Activated T-helper 1 cell treated with anti-CD3 and anti-CD28 coated beads, Interleukin-12 subunit alpha, Interleukin-12 subunit beta, Interleukin-2, Interleukin-4 antibody, amounts not matched to agents 30 ng/mL and 10 ng/mL and 1 ng/mL, durations not matched to agents 14 hours and 24 hours and 36 hours (primary cell): ENCODE measurements around the gene BLTP3A. TPM values are rescaled to one million over a fixed set of nuclear protein-coding genes. Genes with fewer than 3 reads are reported as not detected.
"Not testable (repeated sequence)": the region's sequence is repeated elsewhere in the genome, so short reads cannot be mapped to it uniquely, and the experiment has no call there.

Source experiments
- DNase-seq: peaks from one replicate; pipeline ENCODE4 v3.0.0; 2021; ENCODE audit warnings: low spot score
- H3K27ac Mint-ChIP-seq: one replicate; pipeline ENCODE4 v1.8.0; 2021; ENCODE audit warnings: mild to moderate bottlenecking, mixed read lengths
- H3K27me3 Mint-ChIP-seq: one replicate; pipeline ENCODE4 v1.8.0; 2022; ENCODE audit warnings: mild to moderate bottlenecking, moderate library complexity, mixed read lengths; ENCODE audit not compliant: insufficient read depth
- H3K36me3 Mint-ChIP-seq: one replicate; pipeline ENCODE4 v1.8.0; 2021; ENCODE audit warnings: low read depth, mixed read lengths
- H3K4me1 Mint-ChIP-seq: one replicate; pipeline ENCODE4 v1.8.0; 2021; ENCODE audit warnings: low read depth, mixed read lengths
- H3K4me3 Mint-ChIP-seq: one replicate; pipeline ENCODE4 v1.8.0; 2021; ENCODE audit warnings: mild to moderate bottlenecking, moderate library complexity, mixed read lengths
- H3K9me3 Mint-ChIP-seq: one replicate; pipeline ENCODE4 v1.8.0; 2021; ENCODE audit warnings: mixed read lengths
- intact Hi-C: fragments of 100-400 bp; cut with micrococcal nuclease; formaldehyde crosslinking; loops from one replicate; pipeline ENCODE4 v1.15.1; 2024
- total RNA-seq: library from RNA; stranded (reverse); gene quantifications from 2 replicates; pipeline ENCODE4 v1.2.3, GENCODE V29; 2022

Gene BLTP3A
- total RNA-seq, 1 donor from 2014 or later, result 17.8 TPM

DNA sequence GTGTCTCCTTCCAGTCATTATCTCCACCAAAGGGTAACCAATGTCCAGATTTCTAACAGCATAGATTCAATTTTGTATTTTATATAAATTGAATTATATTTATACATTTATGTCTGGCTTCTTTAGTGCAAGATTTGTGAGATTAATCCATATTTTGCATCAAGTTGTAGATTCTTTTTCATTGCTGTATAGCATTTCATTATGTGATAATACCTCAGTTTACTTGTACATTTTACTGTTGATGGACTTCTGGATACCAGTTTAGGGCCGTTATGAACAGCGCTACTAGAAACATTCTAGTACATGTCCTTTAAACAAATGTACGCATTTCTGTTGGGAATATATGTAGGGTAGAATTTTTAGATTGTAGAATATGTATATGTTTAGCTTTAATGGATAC is 6.2 kb downstream of the BLTP3A start:
- H3K36me3 Mint-ChIP-seq, result peaks cover 3% of the 10 kb centered on the region
- H3K4me3 Mint-ChIP-seq, result no peak overlapping the region
- no peaks in the 10 kb centered on the region for H3K9me3 Mint-ChIP-seq
- H3K27ac Mint-ChIP-seq, result no peak overlapping the region
- H3K4me1 Mint-ChIP-seq, result peaks cover 12% of the 10 kb centered on the region
- DNase-seq, result no peak
- H3K27me3 Mint-ChIP-seq, result no peaks in the 10 kb centered on the region
- intact Hi-C loops, result no loop called here

DNA sequence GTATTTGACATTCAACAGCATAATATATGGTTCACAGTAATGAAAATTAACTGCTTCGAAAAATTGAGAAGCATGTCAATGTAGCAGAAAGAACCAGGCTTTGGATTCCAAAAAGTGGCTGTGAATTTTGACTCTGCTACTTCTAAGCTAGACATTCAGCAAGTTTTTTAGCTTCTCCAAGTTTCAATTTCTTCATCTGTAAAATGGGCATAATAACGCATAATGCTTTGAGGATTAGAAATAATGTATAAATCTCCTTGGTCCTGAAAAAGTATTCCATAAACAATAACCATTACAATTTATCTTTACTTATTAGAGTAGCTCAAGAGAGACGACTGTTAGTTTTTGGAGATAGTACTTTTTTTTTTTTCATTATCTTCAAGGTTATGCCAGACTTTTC is 7.7 kb downstream of the BLTP3A start:
- H3K4me3 Mint-ChIP-seq, result no peak overlapping the region
- no peaks in the 10 kb centered on the region for H3K9me3 Mint-ChIP-seq
- no peak overlapping the region for H3K27ac Mint-ChIP-seq
- intact Hi-C loops, result no loop called here
- no peaks in the 10 kb centered on the region for H3K27me3 Mint-ChIP-seq
- peaks cover 3% of the 10 kb centered on the region for H3K36me3 Mint-ChIP-seq
- DNase-seq, result no peak
- peaks cover 7% of the 10 kb centered on the region for H3K4me1 Mint-ChIP-seq

DNA sequence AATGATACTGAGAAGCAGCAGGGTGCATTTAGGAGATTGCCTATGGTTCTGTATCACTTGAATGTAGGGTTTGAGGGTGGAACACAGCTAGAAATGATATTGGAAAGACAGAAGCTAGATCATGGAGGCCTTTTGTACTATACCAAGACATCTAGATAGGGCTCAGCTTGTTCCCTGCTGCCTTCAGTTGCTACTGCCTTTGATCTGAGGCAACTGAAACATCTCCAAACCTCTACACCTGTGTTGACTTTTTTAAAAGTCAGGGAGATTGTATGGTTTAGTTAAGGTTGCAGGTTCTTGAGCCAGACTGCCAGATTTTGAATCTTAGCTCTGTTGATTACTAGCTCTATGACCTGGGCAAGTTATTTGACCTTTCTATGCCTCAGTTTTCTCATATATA is 12.7 kb downstream of the BLTP3A start:
- Mint-ChIP-seq H3K27me3 (no peaks in the 10 kb centered on the region), H3K27ac (no peak overlapping the region), H3K4me1 (no peaks in the 10 kb centered on the region), H3K4me3 (no peak overlapping the region), H3K9me3 (no peaks in the 10 kb centered on the region), H3K36me3 (no peaks in the 10 kb centered on the region)
- intact Hi-C loops, result no loop called here
- no peak for DNase-seq

DNA sequence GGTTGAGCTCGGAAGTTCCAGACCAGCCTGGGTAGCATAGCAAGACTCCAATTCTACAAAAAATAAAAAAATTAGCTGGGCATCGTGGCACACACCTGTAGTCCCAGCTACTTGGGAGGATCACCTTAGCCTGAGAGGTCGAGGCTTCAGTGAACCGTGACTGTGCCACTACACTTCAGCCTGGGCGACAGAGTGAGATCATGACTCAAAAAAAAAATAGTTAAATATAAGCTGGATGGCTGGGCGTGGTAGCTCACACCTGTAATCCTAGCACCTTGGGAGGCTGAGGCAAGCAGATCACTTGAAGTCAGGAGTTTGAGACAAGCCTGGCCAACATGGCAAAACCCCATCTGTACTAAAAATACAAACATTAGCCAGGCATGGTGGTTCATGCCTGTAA is 13.2 kb downstream of the BLTP3A start:
- H3K36me3 Mint-ChIP-seq, intact Hi-C loops, H3K27me3 Mint-ChIP-seq, H3K27ac Mint-ChIP-seq, H3K4me3 Mint-ChIP-seq, H3K9me3 Mint-ChIP-seq, H3K4me1 Mint-ChIP-seq, DNase-seq: not testable (repeated sequence)

DNA sequence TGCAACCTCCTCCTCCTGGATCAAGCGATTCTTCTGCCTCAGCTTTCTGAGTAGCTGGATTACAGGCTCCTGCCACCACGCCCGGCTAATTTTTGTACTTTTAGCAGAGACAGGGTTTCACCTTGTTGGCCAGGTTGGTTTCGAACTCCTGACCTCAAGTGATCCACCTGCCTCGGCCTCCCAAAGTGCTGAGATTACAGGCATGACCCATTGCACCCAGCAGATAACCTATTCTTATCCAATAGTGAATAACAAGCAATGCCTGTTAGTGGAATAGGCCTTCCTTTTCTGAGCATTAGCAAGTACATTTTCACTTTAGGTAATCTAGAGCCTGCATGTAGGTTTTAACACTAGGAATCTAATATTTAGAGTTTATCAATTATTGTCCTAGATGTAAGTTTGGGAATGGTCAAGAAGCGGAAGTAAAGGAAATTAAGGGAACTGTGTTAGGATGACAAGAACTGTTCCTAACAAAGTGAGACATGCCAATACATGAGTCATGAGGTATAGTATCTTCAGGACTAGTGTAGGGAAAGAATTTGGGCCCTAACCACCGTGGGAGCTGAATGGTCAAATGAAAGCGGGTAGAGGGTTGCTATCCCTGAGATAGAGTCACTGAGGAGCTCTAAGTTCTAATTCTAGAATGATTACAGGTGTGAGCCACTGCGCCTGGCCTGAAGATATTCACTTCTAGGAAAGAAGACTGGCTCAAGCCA is 15.0 kb downstream of the BLTP3A start:
- Mint-ChIP-seq H3K27ac (no peak overlapping the region), H3K4me1 (peaks cover 5% of the 10 kb centered on the region)

GRCh38 chr6:34808473-34808872 is 16.6 kb downstream of the BLTP3A start:
- H3K36me3 Mint-ChIP-seq, H3K4me3 Mint-ChIP-seq, H3K27ac Mint-ChIP-seq, intact Hi-C loops, H3K27me3 Mint-ChIP-seq, DNase-seq, H3K4me1 Mint-ChIP-seq, H3K9me3 Mint-ChIP-seq: not testable (repeated sequence)

More for the DNA sequence above, 15.0 kb downstream of the BLTP3A start:
- no peak for DNase-seq
- Mint-ChIP-seq H3K36me3 (no peaks in the 10 kb centered on the region), H3K4me3 (no peak overlapping the region), H3K27me3 (no peaks in the 10 kb centered on the region), H3K9me3 (no peaks in the 10 kb centered on the region)
- intact Hi-C loops, result no loop called here

GRCh38 chr6:34809419-34809818 is 17.5 kb downstream of the BLTP3A start:
- intact Hi-C loops, H3K36me3 Mint-ChIP-seq: not testable (repeated sequence)

GRCh38 chr6:34810017-34810882 is 18.4 kb downstream of the BLTP3A start:
- Mint-ChIP-seq H3K4me1 (peaks cover 5% of the 10 kb centered on the region), H3K27ac (no peak overlapping the region), H3K4me3 (no peak overlapping the region), H3K9me3 (no peaks in the 10 kb centered on the region), H3K27me3 (peaks cover 7% of the 10 kb centered on the region), H3K36me3 (no peaks in the 10 kb centered on the region)
- intact Hi-C loops, result no loop called here
- DNase-seq, result no peak

More at GRCh38 chr6:34809419-34809818, 17.5 kb downstream of the BLTP3A start:
- not testable (repeated sequence) for H3K27me3 Mint-ChIP-seq, H3K4me3 Mint-ChIP-seq, H3K4me1 Mint-ChIP-seq, H3K27ac Mint-ChIP-seq, H3K9me3 Mint-ChIP-seq, DNase-seq

GRCh38 chr6:34810936-34811632 is 19.2 kb downstream of the BLTP3A start:
- no peak for DNase-seq
- Mint-ChIP-seq H3K36me3 (no peaks in the 10 kb centered on the region), H3K9me3 (no peaks in the 10 kb centered on the region), H3K4me1 (peaks cover 5% of the 10 kb centered on the region), H3K27me3 (peaks cover 7% of the 10 kb centered on the region), H3K27ac (no peak overlapping the region), H3K4me3 (no peak overlapping the region)
- intact Hi-C loops, result no loop called here

DNA sequence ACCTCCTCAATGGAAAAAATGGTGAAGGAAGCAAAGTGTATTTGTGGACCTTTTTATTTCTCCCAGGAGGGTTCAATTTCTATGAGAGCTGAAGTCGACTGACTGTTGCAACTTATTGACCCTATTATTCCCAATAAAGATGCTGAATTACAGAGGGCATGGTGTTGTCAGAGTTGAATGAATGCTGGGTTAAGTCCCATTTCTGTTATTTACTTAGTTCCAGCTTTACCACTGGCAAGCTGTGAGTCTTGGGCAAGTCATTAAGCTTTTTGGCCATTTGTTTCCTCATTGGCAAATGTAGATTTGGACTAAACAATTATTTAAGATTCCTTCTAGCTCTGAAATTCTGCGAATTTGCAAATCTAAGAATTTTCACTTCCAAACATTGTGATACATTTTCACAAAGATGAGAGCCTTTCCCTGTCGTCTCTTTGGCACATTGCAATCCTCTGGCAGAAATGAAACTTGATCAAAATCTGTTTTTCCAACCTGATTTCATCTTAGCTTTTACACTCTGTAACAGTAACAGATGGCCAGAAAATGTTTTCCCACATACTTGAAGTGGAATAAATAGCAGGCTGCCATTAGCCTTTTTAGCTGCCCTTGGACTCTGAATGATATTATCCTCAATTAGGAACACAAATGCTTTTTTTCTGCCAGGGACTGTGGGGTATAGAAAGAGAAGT is 21.3 kb downstream of the BLTP3A start:
- peaks cover 5% of the 10 kb centered on the region for H3K4me1 Mint-ChIP-seq
- no peaks in the 10 kb centered on the region for H3K36me3 Mint-ChIP-seq
- H3K9me3 Mint-ChIP-seq, result no peaks in the 10 kb centered on the region
- intact Hi-C loops, result no loop called here
- no peak overlapping the region for H3K27ac Mint-ChIP-seq
- no peak overlapping the region for H3K4me3 Mint-ChIP-seq
- DNase-seq, result no peak
- H3K27me3 Mint-ChIP-seq, result peaks cover 7% of the 10 kb centered on the region

DNA sequence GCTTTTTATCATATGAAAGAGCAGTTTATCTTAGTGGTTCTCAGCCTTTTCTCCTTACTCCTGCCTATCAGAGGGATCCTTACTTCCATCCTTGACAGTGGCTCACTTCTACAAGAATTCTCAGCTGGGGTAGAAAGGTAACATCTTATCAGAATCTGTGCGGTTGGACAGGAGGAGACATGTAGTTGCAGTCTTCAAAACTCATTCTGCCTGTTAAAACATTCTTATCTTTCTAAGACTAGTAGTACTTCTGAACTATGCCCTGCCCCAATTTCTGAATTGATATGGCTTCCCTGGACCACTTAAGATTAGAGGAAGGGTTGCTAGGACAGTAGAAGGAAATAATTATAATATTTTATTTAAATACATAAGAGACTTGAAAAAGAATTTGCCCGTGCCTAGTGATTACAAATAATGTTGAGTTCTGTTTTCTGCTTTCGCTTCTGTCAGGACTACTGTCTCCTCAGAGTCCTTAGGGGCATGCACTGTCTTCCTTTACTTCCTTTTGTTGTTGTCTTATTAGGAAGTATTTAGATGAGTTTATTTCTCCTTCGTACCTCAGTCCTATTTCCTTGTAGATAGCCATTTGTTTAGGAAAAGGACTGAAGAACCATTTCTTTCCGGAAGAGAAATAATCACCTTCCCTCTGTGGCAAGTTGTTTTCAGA is 24.9 kb downstream of the BLTP3A start:
- Mint-ChIP-seq H3K27ac (no peak overlapping the region), H3K36me3 (no peaks in the 10 kb centered on the region), H3K9me3 (no peaks in the 10 kb centered on the region), H3K4me3 (no peak overlapping the region), H3K4me1 (no peaks in the 10 kb centered on the region), H3K27me3 (peaks cover 7% of the 10 kb centered on the region)
- DNase-seq, result no peak
- intact Hi-C loops, result no loop called here

DNA sequence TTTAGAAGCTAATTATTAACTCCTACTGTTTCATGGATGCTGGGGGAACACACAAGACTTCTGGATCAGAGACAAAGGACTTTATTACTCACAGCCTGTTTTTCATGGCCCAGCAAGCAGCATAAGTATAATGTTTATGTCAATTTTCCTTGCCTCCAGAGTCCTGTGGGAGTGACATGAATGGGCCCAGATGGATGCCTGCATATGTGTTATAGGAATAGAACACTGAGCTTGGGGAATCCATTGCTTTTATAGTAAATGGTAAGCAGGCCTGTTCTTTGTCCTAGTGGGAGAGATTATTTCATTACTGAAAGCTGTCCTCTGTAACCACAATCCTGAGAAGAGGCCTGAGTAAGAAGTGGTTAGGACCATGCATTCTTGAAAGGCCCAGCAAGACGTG is 25.6 kb downstream of the BLTP3A start:
- H3K27me3 Mint-ChIP-seq, result peaks cover 7% of the 10 kb centered on the region
- no peak for DNase-seq
- no peak overlapping the region for H3K4me3 Mint-ChIP-seq
- H3K4me1 Mint-ChIP-seq, result no peaks in the 10 kb centered on the region
- H3K27ac Mint-ChIP-seq, result no peak overlapping the region
- H3K36me3 Mint-ChIP-seq, result no peaks in the 10 kb centered on the region
- intact Hi-C loops, result no loop called here
- no peaks in the 10 kb centered on the region for H3K9me3 Mint-ChIP-seq
